ENCODE data around the gene LGALSL.

Gene LGALSL

GRCh38 chr2:64498438-64498837 lies 44.5 kb downstream of the LGALSL start:
- H3K4me3 ChIP-seq (ENCODE audit: low read depth, low read length): no peak overlapping the region
- no peak for DNase-seq (ENCODE audit: low read depth)
- in situ Hi-C loops (cut with HindIII; ENCODE audit: low sequenced_read_pairs): no loop called here
- TF ChIP-seq, protein P1, sequence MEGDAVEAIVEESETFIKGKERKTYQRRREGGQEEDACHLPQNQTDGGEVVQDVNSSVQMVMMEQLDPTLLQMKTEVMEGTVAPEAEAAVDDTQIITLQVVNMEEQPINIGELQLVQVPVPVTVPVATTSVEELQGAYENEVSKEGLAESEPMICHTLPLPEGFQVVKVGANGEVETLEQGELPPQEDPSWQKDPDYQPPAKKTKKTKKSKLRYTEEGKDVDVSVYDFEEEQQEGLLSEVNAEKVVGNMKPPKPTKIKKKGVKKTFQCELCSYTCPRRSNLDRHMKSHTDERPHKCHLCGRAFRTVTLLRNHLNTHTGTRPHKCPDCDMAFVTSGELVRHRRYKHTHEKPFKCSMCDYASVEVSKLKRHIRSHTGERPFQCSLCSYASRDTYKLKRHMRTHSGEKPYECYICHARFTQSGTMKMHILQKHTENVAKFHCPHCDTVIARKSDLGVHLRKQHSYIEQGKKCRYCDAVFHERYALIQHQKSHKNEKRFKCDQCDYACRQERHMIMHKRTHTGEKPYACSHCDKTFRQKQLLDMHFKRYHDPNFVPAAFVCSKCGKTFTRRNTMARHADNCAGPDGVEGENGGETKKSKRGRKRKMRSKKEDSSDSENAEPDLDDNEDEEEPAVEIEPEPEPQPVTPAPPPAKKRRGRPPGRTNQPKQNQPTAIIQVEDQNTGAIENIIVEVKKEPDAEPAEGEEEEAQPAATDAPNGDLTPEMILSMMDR (IDR thresholded peaks at IDR 0.05; ENCODE audit: low read depth, low read length, missing control alignments): no peak

DNA sequence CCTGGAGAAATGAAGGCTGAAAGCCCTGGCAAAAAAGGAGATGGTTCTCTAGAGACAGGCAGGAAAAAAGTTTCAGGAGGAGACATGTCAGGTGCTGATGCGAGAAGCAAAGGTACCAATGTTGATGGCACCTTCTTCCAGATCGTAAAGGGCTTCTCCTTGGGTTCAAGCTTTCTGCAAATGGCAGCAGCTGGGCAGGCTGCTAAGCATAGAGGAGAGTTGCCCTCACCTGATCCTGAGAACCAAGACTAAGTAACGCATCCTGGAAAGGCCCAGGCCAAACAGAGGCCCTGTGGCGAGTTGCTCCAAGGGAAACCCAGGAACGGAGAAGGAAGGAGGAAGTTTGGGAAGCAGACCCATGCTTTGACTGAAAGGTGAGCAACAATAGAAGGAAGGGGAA lies 46.6 kb downstream of the LGALSL start:
- DNase-seq (ENCODE audit: low read depth): no peak
- TF ChIP-seq, protein P1 (IDR thresholded peaks at IDR 0.05; ENCODE audit: low read depth, low read length, missing control alignments): no peak
- no peak overlapping the region for H3K4me3 ChIP-seq (ENCODE audit: low read depth, low read length)
- in situ Hi-C loops (cut with HindIII; ENCODE audit: low sequenced_read_pairs): loop anchor here (5.0 kb wide), 2 partner anchors 33 to 168 kb away; no protein-coding TSS in a partner anchor

DNA sequence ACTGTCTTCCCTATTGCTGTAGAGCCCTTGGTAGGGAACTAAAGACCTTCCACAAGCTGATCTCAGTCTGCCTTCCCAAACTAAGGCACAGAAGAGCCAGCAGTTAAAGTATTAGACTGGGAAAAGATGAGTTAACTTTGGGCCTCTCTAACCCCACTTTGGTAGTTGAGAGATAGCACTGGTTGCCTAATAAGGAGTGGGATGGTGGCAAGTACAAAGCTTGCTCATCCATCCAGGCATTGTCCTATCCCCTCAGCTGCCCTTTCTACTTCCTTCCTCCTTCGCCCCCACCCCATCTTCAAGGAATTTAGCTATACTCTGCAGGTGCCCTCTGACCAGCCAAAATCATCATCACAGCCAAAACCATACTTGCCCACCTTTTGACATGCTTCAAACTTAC lies 48.0 kb downstream of the LGALSL start:
- TF ChIP-seq, protein P1 (IDR thresholded peaks at IDR 0.05; ENCODE audit: low read depth, low read length, missing control alignments): no peak

GRCh38 chr2:64502860-64503259 lies 48.9 kb downstream of the LGALSL start:
- TF ChIP-seq, protein P1 (IDR thresholded peaks at IDR 0.05; ENCODE audit: low read depth, low read length, missing control alignments): no peak
- H3K4me3 ChIP-seq (ENCODE audit: low read depth, low read length): no peak overlapping the region
- in situ Hi-C loops (cut with HindIII; ENCODE audit: low sequenced_read_pairs): loop anchor here (5.0 kb wide), 2 partner anchors 36 to 171 kb away; no protein-coding TSS in a partner anchor
- DNase-seq (ENCODE audit: low read depth): no peak

More for the DNA sequence above, 48.0 kb downstream of the LGALSL start:
- DNase-seq (ENCODE audit: low read depth): no peak
- in situ Hi-C loops (cut with HindIII; ENCODE audit: low sequenced_read_pairs): loop anchor here (5.0 kb wide), 2 partner anchors 35 to 170 kb away; no protein-coding TSS in a partner anchor
- H3K4me3 ChIP-seq (ENCODE audit: low read depth, low read length): no peak overlapping the region

DNA sequence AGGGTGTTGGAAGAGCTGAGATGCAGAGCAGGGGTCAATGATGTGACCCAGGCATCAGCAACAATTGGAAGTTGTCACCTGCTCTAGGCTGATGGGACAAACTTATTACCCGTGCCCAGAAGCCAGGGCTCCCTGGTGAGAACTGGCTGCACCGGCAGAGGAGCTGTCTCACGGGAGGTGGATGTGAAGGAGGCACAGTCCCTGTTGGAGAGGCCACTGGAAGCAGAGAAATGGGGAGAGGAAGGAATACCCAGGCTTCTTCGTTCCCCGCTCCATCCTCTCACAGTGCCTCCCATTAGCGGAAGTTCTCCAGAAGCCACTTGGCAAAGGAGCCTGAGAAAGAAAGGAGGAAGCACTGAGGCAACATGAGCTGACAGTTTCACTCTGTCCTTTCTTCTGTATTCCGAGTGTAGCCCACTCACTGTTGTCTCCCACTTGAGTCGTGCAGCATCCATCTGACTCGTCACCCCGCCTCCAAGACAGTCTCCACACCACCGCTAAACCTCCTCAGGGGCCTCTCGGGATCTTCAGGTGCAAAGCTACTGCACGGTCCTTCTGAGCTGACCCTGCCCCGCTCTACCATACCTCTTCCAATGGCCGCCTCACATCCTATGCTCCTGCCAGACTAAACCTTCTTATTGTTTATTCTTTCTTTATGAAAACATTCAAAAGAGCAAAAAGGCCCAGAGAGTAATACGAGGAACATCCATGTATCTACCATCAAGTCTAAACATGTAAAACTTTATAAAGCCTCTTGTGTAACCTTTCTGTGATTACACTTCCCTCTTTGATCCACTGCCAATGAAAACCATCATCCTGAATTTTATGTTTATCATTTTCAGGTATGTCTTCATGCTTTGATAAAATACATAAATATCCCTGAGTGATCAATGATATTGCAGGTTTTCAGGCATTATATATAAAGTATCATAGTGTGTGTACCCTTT lies 51.1 kb downstream of the LGALSL start:
- DNase-seq (ENCODE audit: low read depth): no peak
- H3K4me3 ChIP-seq (ENCODE audit: low read depth, low read length): no peak overlapping the region
- in situ Hi-C loops (cut with HindIII; ENCODE audit: low sequenced_read_pairs): loop anchor here (5.0 kb wide), 2 partner anchors 38 to 173 kb away; no protein-coding TSS in a partner anchor
- TF ChIP-seq, protein P1 (IDR thresholded peaks at IDR 0.05; ENCODE audit: low read depth, low read length, missing control alignments): no peak

DNA sequence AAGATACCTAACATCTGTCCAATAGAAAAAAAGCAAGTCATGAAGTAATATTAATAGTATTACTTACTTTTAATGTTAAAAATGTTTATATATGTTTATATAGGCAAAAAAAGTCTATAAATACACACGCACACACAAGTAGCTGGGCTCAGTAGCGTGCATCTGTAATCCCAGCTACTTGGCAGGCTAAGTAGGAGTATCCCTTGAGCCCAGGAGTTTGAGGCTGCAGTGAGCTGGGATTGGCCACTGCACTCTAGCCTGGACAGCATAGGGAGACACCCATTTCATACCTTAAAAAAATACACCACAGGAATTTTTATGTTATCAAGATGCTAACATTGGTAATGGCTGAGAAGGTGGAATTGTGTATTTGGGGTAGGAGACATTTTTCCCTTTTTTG lies 52.7 kb downstream of the LGALSL start:
- in situ Hi-C loops (cut with HindIII; ENCODE audit: low sequenced_read_pairs): no loop called here
- TF ChIP-seq, protein P1 (IDR thresholded peaks at IDR 0.05; ENCODE audit: low read depth, low read length, missing control alignments): no peak
- no peak overlapping the region for H3K4me3 ChIP-seq (ENCODE audit: low read depth, low read length)
- DNase-seq (ENCODE audit: low read depth): no peak
